Measurements from ENCODE around the gene PRKACB. TPM values are rescaled to one million over a fixed set of nuclear protein-coding genes. Genes with fewer than 3 reads are reported as not detected.

Gene PRKACB
- total and polyA plus RNA-seq, 2 experiments from 2014 or later, result 14.6 to 28.0 TPM

- TF ChIP-seq EZH2 (IDR thresholded peaks at IDR 0.05; ENCODE audit: low read depth, unreplicated experiment) (no peak), POLR2AphosphoS5 (IDR thresholded peaks at IDR 0.05; ENCODE audit: low read depth) (no peak), JUNB (IDR thresholded peaks at IDR 0.05; ENCODE audit: unreplicated experiment) (no peak), EZH2phosphoT487 (IDR thresholded peaks at IDR 0.05; ENCODE audit: unreplicated experiment) (no peak), STAT1 (IDR thresholded peaks at IDR 0.05; ENCODE audit: unreplicated experiment) (no peak)
- TF ChIP-seq, protein P1, sequence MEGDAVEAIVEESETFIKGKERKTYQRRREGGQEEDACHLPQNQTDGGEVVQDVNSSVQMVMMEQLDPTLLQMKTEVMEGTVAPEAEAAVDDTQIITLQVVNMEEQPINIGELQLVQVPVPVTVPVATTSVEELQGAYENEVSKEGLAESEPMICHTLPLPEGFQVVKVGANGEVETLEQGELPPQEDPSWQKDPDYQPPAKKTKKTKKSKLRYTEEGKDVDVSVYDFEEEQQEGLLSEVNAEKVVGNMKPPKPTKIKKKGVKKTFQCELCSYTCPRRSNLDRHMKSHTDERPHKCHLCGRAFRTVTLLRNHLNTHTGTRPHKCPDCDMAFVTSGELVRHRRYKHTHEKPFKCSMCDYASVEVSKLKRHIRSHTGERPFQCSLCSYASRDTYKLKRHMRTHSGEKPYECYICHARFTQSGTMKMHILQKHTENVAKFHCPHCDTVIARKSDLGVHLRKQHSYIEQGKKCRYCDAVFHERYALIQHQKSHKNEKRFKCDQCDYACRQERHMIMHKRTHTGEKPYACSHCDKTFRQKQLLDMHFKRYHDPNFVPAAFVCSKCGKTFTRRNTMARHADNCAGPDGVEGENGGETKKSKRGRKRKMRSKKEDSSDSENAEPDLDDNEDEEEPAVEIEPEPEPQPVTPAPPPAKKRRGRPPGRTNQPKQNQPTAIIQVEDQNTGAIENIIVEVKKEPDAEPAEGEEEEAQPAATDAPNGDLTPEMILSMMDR (conservative IDR thresholded peaks at IDR 0.05; ENCODE audit: low read depth in 2 of 2), result no peak
Observed at GRCh38 chr1:84156210-84156621, 12.1 kb downstream of the PRKACB start (continued).

GRCh38 chr1:84159533-84160240, 15.6 kb downstream of the PRKACB start:
- H3K27ac ChIP-seq (ENCODE audit: low read depth), result no peak overlapping the region
- TF ChIP-seq, protein P2, sequence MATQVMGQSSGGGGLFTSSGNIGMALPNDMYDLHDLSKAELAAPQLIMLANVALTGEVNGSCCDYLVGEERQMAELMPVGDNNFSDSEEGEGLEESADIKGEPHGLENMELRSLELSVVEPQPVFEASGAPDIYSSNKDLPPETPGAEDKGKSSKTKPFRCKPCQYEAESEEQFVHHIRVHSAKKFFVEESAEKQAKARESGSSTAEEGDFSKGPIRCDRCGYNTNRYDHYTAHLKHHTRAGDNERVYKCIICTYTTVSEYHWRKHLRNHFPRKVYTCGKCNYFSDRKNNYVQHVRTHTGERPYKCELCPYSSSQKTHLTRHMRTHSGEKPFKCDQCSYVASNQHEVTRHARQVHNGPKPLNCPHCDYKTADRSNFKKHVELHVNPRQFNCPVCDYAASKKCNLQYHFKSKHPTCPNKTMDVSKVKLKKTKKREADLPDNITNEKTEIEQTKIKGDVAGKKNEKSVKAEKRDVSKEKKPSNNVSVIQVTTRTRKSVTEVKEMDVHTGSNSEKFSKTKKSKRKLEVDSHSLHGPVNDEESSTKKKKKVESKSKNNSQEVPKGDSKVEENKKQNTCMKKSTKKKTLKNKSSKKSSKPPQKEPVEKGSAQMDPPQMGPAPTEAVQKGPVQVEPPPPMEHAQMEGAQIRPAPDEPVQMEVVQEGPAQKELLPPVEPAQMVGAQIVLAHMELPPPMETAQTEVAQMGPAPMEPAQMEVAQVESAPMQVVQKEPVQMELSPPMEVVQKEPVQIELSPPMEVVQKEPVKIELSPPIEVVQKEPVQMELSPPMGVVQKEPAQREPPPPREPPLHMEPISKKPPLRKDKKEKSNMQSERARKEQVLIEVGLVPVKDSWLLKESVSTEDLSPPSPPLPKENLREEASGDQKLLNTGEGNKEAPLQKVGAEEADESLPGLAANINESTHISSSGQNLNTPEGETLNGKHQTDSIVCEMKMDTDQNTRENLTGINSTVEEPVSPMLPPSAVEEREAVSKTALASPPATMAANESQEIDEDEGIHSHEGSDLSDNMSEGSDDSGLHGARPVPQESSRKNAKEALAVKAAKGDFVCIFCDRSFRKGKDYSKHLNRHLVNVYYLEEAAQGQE (IDR thresholded peaks at IDR 0.05; ENCODE audit: unreplicated experiment), result no peak
- TF ChIP-seq, protein P1 (conservative IDR thresholded peaks at IDR 0.05; ENCODE audit: low read depth in 2 of 2), result no peak
- TF ChIP-seq ZNF331 (CRISPR knock-in tag; IDR thresholded peaks at IDR 0.05; ENCODE audit: low read depth), result no peak
- no peaks in the 10 kb centered on the region for H3K9me2 ChIP-seq (ENCODE audit: insufficient read depth)
- no peak overlapping the region for H3K27ac Mint-ChIP-seq
- no peak overlapping the region for H2AFZ ChIP-seq
- no peaks in the 10 kb centered on the region for H4K20me1 ChIP-seq (replicated peaks; ENCODE audit: insufficient read depth)
- H3K4me3 Mint-ChIP-seq, result no peak overlapping the region
- ATAC-seq (no peak), DNase-seq (ENCODE audit: low spot score) (no peak)
- H3K9me3 Mint-ChIP-seq, result no peaks in the 10 kb centered on the region
- no peaks in the 10 kb centered on the region for H3K36me3 Mint-ChIP-seq (ENCODE audit: low read depth)
- no peak overlapping the region for H3K4me2 ChIP-seq
- H3K4me1 Mint-ChIP-seq, result peaks cover 10% of the 10 kb centered on the region; the same call in 2 of the 3 replicates
- no peaks in the 10 kb centered on the region for H3K36me3 ChIP-seq (ENCODE audit: insufficient read depth)
- H3K27me3 ChIP-seq (ENCODE audit: insufficient read depth), result no peaks in the 10 kb centered on the region
- no peaks in the 10 kb centered on the region for H3F3A ChIP-seq (replicated peaks; ENCODE audit: low read depth)
- no peak overlapping the region for H3K4me3 ChIP-seq
- peaks cover 3% of the 10 kb centered on the region for H3K4me1 ChIP-seq (ENCODE audit: insufficient read depth)
- H3K27me3 Mint-ChIP-seq (ENCODE audit: insufficient read depth, low read depth, poor library complexity), result no peaks in the 10 kb centered on the region
- H3K79me2 ChIP-seq (replicated peaks; ENCODE audit: insufficient read depth), result no peaks in the 10 kb centered on the region

All from GM23338 (cell line).